Measurements from ENCODE around the gene KCNQ1.

- no peak for TF ChIP-seq EZH2 (IDR thresholded peaks at IDR 0.05; ENCODE audit: insufficient read depth, poor library complexity, severe bottlenecking)
- TF ChIP-seq EZH2phosphoT487 (IDR thresholded peaks at IDR 0.05; ENCODE audit: insufficient read depth, low read depth) = no peak
Observed at GRCh38 chr11:2758751-2759150, 313.9 kb downstream of the KCNQ1 start.
